ENCODE measurements around the gene MED7.

DNA sequence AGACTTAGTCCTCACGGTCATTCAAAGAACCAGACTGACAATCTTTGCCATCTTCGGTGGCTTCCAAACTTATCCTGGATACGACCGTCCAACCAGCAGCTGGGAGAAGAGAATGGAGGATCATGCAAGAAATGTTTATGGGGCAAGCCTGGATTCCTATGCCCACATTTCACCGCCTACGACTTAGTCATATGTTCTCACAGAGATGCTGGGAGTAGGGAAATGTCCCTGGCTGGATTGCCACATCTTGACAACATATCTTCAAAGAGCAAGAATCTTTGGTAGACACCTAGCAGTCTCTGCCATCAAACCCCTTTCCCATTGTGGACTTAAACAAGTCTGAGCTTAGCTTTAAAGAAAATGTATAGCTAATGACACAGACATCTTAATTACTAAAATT, 5.0 kb downstream of the MED7 start:
- TF ChIP-seq CREB1 (IDR thresholded peaks at IDR 0.05; ENCODE audit: low read depth) (no peak), ZBTB7A (IDR thresholded peaks at IDR 0.05; ENCODE audit: low read depth) (no peak), FOXM1 (IDR thresholded peaks at IDR 0.05; ENCODE audit: borderline replicate concordance, low read depth) (no peak), EGR1 (IDR thresholded peaks at IDR 0.05) (no peak), TCF12 (IDR thresholded peaks at IDR 0.05; ENCODE audit: low read depth) (no peak), YY1 (IDR thresholded peaks at IDR 0.05; ENCODE audit: low read depth) (no peak), EP300 (IDR thresholded peaks at IDR 0.05; ENCODE audit: borderline replicate concordance) (no peak)
- TF ChIP-seq, protein P1, sequence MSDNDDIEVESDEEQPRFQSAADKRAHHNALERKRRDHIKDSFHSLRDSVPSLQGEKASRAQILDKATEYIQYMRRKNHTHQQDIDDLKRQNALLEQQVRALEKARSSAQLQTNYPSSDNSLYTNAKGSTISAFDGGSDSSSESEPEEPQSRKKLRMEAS (IDR thresholded peaks at IDR 0.05) = no peak
